Activated CD8-positive, alpha-beta T cell treated with anti-CD3 and anti-CD28 coated beads, Interleukin-2, amount 10 ng/mL, durations not matched to agents 7 days and 5 days (primary cell): Measurements from ENCODE around the gene IGIP. TPM values are rescaled to one million over a fixed set of nuclear protein-coding genes. Genes with fewer than 3 reads are reported as not detected.

Source experiments
- ATAC-seq: fragments of 150-1000 bp; cut with Tn5 transposase; one replicate; pipeline ENCODE4 v1.10.0; 2021; ENCODE audit warnings: moderate library complexity
- CTCF ChIA-PET: fragments of 350-600 bp; sonication (Branson Sonifier 250); formaldehyde crosslinking; loops from one replicate; lab custom pipeline; 2021; ENCODE audit warnings: antibody characterized with exemption; lab: Charles Lee
- POLR2A ChIA-PET: fragments of 350-600 bp; sonication (Branson Sonifier 250); formaldehyde crosslinking; loops from one replicate; lab custom pipeline; 2021; ENCODE audit warnings: antibody characterized with exemption; lab: Charles Lee
- DNase-seq: peaks from one replicate; pipeline ENCODE4 v3.0.0-alpha.2; 2020
- H3K27ac Mint-ChIP-seq: one replicate; pipeline ENCODE4 v1.8.0; 2021; ENCODE audit warnings: mild to moderate bottlenecking, mixed read lengths
- H3K27me3 Mint-ChIP-seq: one replicate; pipeline ENCODE4 v1.8.0; 2021; ENCODE audit warnings: low read depth, mixed read lengths
- H3K36me3 Mint-ChIP-seq: one replicate; pipeline ENCODE4 v1.8.0; 2021; ENCODE audit warnings: low read depth, mixed read lengths
- H3K4me1 Mint-ChIP-seq: one replicate; pipeline ENCODE4 v1.8.0; 2021; ENCODE audit warnings: low read depth, mixed read lengths
- H3K4me3 Mint-ChIP-seq: one replicate; pipeline ENCODE4 v1.8.0; 2021; ENCODE audit warnings: mild to moderate bottlenecking, mixed read lengths
- H3K9me3 Mint-ChIP-seq: one replicate; pipeline ENCODE4 v1.8.0; 2022; ENCODE audit warnings: mixed read lengths; ENCODE audit not compliant: insufficient read depth
- total RNA-seq, 2 experiments: library from RNA; stranded (reverse); gene quantifications; one replicate each; pipeline ENCODE4 v1.2.3, GENCODE V29; 2021

Gene IGIP
- total RNA-seq, 2 experiments from 2014 or later = 2.4 to 2.7 TPM

- H3K36me3 Mint-ChIP-seq = no peaks in the 10 kb centered on the region
- no peak for ATAC-seq
- no peaks in the 10 kb centered on the region for H3K9me3 Mint-ChIP-seq
- ChIA-PET CTCF (interaction anchor here (1.2 to 1.9 kb wide), 2 partner anchors 18 to 20 kb away, joined by 4 to 6 read pairs; no protein-coding TSS in a partner anchor), POLR2A (no interaction called here)
- no peak overlapping the region for H3K27ac Mint-ChIP-seq
- no peak for DNase-seq
- peaks cover 23% of the 10 kb centered on the region for H3K4me1 Mint-ChIP-seq
- H3K4me3 Mint-ChIP-seq = no peak overlapping the region
- H3K27me3 Mint-ChIP-seq = peaks cover 2% of the 10 kb centered on the region
These were observed 727 bp downstream of the IGIP start for GRCh38 chr5:140126315-140127012.

GRCh38 chr5:140128376-140128775, 2.6 kb downstream of the IGIP start:
- ATAC-seq = no peak

DNA sequence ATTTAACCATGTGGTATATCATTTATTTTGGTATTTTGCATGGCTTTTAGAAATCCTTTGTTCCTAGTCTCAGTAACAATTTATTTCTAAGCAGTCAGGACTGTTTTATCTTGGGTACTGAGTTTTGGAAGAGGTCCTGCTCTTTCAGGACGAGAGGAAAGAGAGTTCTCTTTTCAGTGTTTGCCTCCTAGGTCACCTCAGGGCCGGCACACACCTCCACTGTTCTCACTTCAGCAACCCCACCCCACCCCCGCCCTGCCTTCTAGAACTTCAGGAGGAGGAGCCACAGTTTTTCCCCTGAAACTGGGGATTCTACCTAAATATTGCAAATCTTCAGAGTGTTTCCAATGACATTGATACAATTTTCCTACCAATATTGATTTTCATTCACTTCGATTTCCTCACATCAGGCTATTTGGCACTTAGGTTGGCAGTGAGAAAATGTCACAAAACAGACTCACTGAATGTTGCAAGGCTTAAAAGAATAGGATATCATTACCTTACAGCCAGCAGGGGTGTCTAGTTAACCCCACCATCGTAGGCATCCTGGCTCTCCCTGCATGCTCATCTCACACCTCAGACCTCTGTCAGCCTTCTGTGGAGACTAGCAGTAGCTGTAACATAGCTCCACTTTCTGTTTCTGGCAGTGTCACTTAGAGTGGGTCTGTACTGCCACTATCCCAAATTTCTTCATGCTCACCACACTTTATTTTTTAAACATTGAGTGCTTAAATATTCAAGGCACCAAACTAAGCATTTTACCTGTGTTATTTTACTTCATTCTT, 5.4 kb downstream of the IGIP start:
- POLR2A ChIA-PET = no interaction called here
- Mint-ChIP-seq H3K9me3 (no peaks in the 10 kb centered on the region), H3K4me1 (peaks cover 37% of the 10 kb centered on the region), H3K36me3 (no peaks in the 10 kb centered on the region), H3K27me3 (peaks cover 2% of the 10 kb centered on the region), H3K27ac (no peak overlapping the region), H3K4me3 (no peak overlapping the region)
- DNase-seq (peak; percentile 21), ATAC-seq (no peak)
- CTCF ChIA-PET = interaction anchor here (0.9 to 5.6 kb wide), 8 partner anchors 9 to 162 kb away, joined by 3 to 52 read pairs (median 4); partner anchors contain the start of gene NRG2

More at GRCh38 chr5:140128376-140128775, 2.6 kb downstream of the IGIP start:
- Mint-ChIP-seq H3K36me3 (no peaks in the 10 kb centered on the region), H3K27me3 (peaks cover 2% of the 10 kb centered on the region), H3K27ac (no peak overlapping the region), H3K4me3 (no peak overlapping the region), H3K9me3 (no peaks in the 10 kb centered on the region), H3K4me1 (peaks cover 33% of the 10 kb centered on the region)
- no peak for DNase-seq
- ChIA-PET POLR2A (no interaction called here), CTCF (no interaction called here)

- Mint-ChIP-seq H3K36me3 (no peaks in the 10 kb centered on the region), H3K9me3 (no peaks in the 10 kb centered on the region), H3K27ac (peak overlapping the region; percentile 5), H3K4me1 (peaks cover 39% of the 10 kb centered on the region), H3K4me3 (no peak overlapping the region), H3K27me3 (peaks cover 1% of the 10 kb centered on the region)
- peak; percentile 82 for ATAC-seq
- ChIA-PET POLR2A (interaction anchor here (1.0 kb wide), 1 partner anchor 19 kb away, joined by 3 read pairs; no protein-coding TSS in a partner anchor), CTCF (interaction anchor here (0.9 to 5.6 kb wide), 8 partner anchors 10 to 163 kb away, joined by 3 to 52 read pairs (median 4); partner anchors contain the start of gene NRG2)
- peak; percentile 22 for DNase-seq
These were observed 6.3 kb downstream of the IGIP start for GRCh38 chr5:140131967-140132409.

DNA sequence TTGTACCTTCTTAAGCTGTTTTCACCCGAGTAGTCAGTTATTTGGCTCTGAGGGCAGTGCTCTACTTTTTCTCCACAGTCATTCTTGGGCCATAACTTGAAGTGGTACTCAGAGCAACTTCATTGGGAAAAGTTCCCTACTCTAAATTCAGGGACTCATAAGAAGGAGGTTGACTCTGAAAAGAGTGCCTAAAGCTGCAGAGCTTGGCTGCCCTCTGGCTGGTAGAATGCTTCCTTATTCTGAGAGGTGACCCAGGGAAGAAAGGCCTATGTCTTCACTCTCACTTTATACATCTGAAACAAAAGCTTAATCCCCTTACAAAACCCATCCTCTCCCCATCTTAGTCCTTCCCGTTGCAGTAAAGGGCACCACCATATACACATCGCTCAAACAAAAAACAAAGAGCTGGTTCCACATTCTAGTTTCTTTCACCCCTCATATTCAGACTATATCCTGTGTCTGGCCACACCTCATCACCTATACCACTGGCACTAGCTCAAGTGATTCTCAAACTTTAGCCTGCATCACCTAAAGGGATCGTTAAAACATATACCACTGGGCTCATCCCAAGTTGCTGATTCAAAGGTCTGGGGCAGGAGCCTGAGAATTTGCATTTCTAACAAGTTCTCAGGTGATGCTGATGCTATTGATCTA, 7.9 kb downstream of the IGIP start:
- Mint-ChIP-seq H3K9me3 (no peaks in the 10 kb centered on the region), H3K4me1 (peaks cover 39% of the 10 kb centered on the region), H3K27ac (no peak overlapping the region), H3K36me3 (no peaks in the 10 kb centered on the region), H3K27me3 (no peaks in the 10 kb centered on the region), H3K4me3 (no peak overlapping the region)
- DNase-seq (peak; percentile 17), ATAC-seq (no peak)
- POLR2A ChIA-PET = no interaction called here
- CTCF ChIA-PET = interaction anchor here (0.7 to 5.6 kb wide), 8 partner anchors 8 to 61 kb away, joined by 3 to 52 read pairs (median 5); no protein-coding TSS in a partner anchor

DNA sequence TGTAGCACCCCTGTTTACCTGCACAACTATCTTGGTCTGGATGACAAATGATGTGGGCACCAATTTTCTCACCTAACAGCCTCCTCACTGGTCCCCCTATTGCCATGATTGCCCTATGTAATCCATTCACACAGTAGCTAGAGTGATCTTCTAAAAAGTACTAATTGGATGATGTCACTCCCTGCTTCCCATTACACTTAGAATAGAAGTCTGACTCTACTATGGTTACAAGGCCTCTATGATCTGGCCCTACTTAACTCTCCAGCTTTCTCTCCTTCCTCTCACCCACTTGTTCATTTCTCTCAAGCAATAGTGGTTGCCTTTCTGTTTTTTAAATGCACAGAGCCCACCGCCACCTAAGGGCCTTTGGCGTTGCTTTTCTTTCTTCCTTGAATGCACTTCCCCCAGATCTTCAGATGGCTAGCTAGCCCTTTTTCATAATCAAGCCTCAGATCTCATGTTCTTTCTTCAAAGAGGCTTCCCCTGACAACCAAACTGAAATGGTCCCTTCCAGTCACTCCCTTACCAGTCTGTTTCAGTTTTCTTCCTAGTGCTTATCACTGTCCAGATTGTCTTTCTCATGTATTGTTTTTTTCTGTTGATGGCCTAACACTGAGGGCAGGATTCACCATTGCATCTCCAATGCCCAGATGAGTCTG, 8.7 kb downstream of the IGIP start:
- H3K4me1 Mint-ChIP-seq = peaks cover 39% of the 10 kb centered on the region
- ATAC-seq (no peak), DNase-seq (no peak)
- H3K36me3 Mint-ChIP-seq = no peaks in the 10 kb centered on the region
- H3K27me3 Mint-ChIP-seq = no peaks in the 10 kb centered on the region
- H3K4me3 Mint-ChIP-seq = no peak overlapping the region
- H3K27ac Mint-ChIP-seq = peak overlapping the region; percentile 1
- no peaks in the 10 kb centered on the region for H3K9me3 Mint-ChIP-seq
- CTCF ChIA-PET = interaction anchor here (1.5 to 5.6 kb wide), 4 partner anchors 8 to 62 kb away, joined by 4 to 52 read pairs (median 10); no protein-coding TSS in a partner anchor
- POLR2A ChIA-PET = no interaction called here

DNA sequence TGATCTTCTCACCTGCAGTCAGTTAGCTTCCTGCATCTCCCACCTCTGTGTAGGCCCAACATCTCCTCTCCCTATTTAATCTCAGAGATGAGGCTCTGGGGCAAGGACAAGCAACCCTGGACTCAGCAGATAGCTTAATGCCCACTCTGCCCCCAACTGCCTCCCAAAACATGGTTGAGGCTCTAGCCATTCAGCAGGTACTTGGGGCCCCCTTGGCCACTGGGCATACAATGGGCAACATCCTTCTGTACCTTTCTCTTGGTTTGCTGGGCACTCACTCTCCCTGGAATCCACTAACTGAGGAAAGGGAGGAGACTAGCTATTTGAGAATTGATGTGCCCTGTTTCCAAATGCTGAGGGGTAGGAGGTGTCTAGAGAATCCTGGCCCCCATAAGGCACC, 9.4 kb downstream of the IGIP start:
- no peak overlapping the region for H3K4me3 Mint-ChIP-seq
- H3K27me3 Mint-ChIP-seq = no peaks in the 10 kb centered on the region
- peaks cover 39% of the 10 kb centered on the region for H3K4me1 Mint-ChIP-seq
- ChIA-PET POLR2A (no interaction called here), CTCF (interaction anchor here (1.1 to 5.6 kb wide), 2 partner anchors 10 to 15 kb away, joined by 3 to 52 read pairs; no protein-coding TSS in a partner anchor)
- no peak for ATAC-seq
- H3K9me3 Mint-ChIP-seq = no peaks in the 10 kb centered on the region
- H3K36me3 Mint-ChIP-seq = no peaks in the 10 kb centered on the region
- H3K27ac Mint-ChIP-seq = no peak overlapping the region
- DNase-seq = no peak

GRCh38 chr5:140136624-140137023, 10.9 kb downstream of the IGIP start:
- peak; percentile 16 for DNase-seq
- POLR2A ChIA-PET = no interaction called here
- Mint-ChIP-seq H3K36me3 (no peaks in the 10 kb centered on the region), H3K27ac (no peak overlapping the region), H3K27me3 (no peaks in the 10 kb centered on the region), H3K4me3 (no peak overlapping the region), H3K9me3 (no peaks in the 10 kb centered on the region), H3K4me1 (peaks cover 31% of the 10 kb centered on the region)
- no peak for ATAC-seq
- CTCF ChIA-PET = interaction anchor here (5.6 kb wide), 1 partner anchor 8 kb away, joined by 52 read pairs; no protein-coding TSS in a partner anchor

- ChIA-PET CTCF (interaction anchor here (1.2 to 6.2 kb wide), 3 partner anchors 25 to 67 kb away, joined by 5 to 36 read pairs (median 5); partner anchors contain the start of gene PURA), POLR2A (no interaction called here)
- H3K4me3 Mint-ChIP-seq = no peak overlapping the region
These were observed 14.7 kb downstream of the IGIP start for GRCh38 chr5:140140435-140140834.

DNA sequence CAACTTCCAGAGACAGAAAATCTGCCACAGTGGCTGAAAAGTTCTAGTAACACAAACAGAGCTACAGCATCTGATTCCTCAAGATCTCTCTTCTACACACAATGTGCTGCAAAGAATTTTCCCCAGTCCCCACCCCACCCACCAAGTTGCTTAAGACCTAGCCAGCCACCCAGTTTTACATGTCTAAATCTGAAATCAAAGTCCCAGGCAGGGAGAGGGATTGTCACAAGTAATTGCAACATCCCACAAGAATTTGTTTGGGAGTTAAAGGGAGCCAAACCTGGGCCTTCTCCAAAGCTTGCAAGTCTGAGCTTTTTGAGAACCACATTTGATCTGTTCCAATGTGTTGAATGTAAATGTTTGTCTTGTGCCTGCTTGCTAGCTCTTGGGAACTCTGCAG, 15.5 kb downstream of the IGIP start:
- Mint-ChIP-seq H3K4me1 (peaks cover 15% of the 10 kb centered on the region), H3K36me3 (no peaks in the 10 kb centered on the region), H3K4me3 (no peak overlapping the region), H3K27ac (no peak overlapping the region), H3K9me3 (no peaks in the 10 kb centered on the region), H3K27me3 (peaks cover 13% of the 10 kb centered on the region)
- ChIA-PET CTCF (interaction anchor here (1.0 to 6.2 kb wide), 6 partner anchors 8 to 68 kb away, joined by 3 to 68 read pairs (median 12); partner anchors contain the start of gene PURA), POLR2A (no interaction called here)
- ATAC-seq = no peak
- no peak for DNase-seq

More at GRCh38 chr5:140140435-140140834, 14.7 kb downstream of the IGIP start:
- Mint-ChIP-seq H3K4me1 (peaks cover 12% of the 10 kb centered on the region), H3K27ac (no peak overlapping the region), H3K27me3 (peaks cover 8% of the 10 kb centered on the region), H3K36me3 (no peaks in the 10 kb centered on the region), H3K9me3 (no peaks in the 10 kb centered on the region)
- DNase-seq (no peak), ATAC-seq (no peak)
